ENCODE data around the gene FEM1B. TPM values are rescaled to one million over a fixed set of nuclear protein-coding genes. Genes with fewer than 3 reads are reported as not detected.

FEM1B gene
- total and polyA plus RNA-seq, 2 of the 8 experiments (the other 6 are each of a cell fraction or from before 2014, with no cell fraction given): 36.1 to 83.8 TPM

DNA sequence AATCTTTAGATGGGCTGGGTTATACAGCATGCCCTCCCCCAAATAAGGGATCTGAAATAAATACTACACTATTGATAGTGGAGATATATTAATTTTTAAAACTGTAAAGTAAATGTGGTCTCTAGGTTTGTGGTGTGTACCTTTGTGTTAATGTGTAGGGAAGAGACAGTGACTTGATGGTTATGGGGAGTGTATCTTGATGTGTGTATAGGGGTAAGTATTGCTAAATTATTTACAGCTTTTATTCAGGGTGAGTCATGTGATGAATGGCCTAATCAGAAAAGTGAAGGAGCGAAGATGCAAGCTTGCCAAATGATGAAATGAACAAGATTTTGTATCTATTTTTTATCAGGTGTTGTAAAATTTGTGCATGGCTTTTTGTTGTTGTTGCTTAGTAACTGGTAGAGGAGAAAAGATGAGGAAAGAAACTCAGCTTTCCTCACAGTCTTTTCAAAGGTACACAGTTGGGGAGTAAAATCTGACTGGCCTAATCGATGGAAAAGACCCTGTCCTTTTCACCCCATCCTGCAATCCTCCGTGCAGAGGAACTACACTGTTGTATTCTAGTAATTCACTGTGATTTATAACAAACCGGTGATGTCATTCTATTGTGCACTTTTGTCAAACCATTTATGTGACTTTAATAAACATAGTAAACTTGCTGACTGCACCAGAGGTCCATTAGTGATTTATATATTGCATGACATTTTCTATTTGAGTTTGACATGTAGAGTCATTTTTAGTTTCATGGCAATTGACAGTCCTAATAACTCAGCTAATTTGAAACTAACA lies 17.7 kb downstream of the FEM1B start (continued):
- TF ChIP-seq RBBP5 (IDR thresholded peaks at IDR 0.05; ENCODE audit: borderline replicate concordance, low read depth, low read length) (no peak), CBX8 (IDR thresholded peaks at IDR 0.05; ENCODE audit: borderline replicate concordance, low read depth, low read length) (no peak), BRCA1 (IDR thresholded peaks at IDR 0.05; ENCODE audit: low read depth, low read length) (no peak), RFX5 (IDR thresholded peaks at IDR 0.05; ENCODE audit: borderline replicate concordance, low read depth, low read length) (no peak), BACH1 (IDR thresholded peaks at IDR 0.05; ENCODE audit: low read length) (no peak), KDM1A (IDR thresholded peaks at IDR 0.05; ENCODE audit: borderline replicate concordance, low read length) (no peak), CHD2 (IDR thresholded peaks at IDR 0.05; ENCODE audit: low read length) (no peak), GTF2F1 (IDR thresholded peaks at IDR 0.05; ENCODE audit: borderline replicate concordance, low read depth, low read length) (no peak), SRF (IDR thresholded peaks at IDR 0.05; ENCODE audit: low read depth, low read length) (no peak)
- TF ChIP-seq, protein P1, sequence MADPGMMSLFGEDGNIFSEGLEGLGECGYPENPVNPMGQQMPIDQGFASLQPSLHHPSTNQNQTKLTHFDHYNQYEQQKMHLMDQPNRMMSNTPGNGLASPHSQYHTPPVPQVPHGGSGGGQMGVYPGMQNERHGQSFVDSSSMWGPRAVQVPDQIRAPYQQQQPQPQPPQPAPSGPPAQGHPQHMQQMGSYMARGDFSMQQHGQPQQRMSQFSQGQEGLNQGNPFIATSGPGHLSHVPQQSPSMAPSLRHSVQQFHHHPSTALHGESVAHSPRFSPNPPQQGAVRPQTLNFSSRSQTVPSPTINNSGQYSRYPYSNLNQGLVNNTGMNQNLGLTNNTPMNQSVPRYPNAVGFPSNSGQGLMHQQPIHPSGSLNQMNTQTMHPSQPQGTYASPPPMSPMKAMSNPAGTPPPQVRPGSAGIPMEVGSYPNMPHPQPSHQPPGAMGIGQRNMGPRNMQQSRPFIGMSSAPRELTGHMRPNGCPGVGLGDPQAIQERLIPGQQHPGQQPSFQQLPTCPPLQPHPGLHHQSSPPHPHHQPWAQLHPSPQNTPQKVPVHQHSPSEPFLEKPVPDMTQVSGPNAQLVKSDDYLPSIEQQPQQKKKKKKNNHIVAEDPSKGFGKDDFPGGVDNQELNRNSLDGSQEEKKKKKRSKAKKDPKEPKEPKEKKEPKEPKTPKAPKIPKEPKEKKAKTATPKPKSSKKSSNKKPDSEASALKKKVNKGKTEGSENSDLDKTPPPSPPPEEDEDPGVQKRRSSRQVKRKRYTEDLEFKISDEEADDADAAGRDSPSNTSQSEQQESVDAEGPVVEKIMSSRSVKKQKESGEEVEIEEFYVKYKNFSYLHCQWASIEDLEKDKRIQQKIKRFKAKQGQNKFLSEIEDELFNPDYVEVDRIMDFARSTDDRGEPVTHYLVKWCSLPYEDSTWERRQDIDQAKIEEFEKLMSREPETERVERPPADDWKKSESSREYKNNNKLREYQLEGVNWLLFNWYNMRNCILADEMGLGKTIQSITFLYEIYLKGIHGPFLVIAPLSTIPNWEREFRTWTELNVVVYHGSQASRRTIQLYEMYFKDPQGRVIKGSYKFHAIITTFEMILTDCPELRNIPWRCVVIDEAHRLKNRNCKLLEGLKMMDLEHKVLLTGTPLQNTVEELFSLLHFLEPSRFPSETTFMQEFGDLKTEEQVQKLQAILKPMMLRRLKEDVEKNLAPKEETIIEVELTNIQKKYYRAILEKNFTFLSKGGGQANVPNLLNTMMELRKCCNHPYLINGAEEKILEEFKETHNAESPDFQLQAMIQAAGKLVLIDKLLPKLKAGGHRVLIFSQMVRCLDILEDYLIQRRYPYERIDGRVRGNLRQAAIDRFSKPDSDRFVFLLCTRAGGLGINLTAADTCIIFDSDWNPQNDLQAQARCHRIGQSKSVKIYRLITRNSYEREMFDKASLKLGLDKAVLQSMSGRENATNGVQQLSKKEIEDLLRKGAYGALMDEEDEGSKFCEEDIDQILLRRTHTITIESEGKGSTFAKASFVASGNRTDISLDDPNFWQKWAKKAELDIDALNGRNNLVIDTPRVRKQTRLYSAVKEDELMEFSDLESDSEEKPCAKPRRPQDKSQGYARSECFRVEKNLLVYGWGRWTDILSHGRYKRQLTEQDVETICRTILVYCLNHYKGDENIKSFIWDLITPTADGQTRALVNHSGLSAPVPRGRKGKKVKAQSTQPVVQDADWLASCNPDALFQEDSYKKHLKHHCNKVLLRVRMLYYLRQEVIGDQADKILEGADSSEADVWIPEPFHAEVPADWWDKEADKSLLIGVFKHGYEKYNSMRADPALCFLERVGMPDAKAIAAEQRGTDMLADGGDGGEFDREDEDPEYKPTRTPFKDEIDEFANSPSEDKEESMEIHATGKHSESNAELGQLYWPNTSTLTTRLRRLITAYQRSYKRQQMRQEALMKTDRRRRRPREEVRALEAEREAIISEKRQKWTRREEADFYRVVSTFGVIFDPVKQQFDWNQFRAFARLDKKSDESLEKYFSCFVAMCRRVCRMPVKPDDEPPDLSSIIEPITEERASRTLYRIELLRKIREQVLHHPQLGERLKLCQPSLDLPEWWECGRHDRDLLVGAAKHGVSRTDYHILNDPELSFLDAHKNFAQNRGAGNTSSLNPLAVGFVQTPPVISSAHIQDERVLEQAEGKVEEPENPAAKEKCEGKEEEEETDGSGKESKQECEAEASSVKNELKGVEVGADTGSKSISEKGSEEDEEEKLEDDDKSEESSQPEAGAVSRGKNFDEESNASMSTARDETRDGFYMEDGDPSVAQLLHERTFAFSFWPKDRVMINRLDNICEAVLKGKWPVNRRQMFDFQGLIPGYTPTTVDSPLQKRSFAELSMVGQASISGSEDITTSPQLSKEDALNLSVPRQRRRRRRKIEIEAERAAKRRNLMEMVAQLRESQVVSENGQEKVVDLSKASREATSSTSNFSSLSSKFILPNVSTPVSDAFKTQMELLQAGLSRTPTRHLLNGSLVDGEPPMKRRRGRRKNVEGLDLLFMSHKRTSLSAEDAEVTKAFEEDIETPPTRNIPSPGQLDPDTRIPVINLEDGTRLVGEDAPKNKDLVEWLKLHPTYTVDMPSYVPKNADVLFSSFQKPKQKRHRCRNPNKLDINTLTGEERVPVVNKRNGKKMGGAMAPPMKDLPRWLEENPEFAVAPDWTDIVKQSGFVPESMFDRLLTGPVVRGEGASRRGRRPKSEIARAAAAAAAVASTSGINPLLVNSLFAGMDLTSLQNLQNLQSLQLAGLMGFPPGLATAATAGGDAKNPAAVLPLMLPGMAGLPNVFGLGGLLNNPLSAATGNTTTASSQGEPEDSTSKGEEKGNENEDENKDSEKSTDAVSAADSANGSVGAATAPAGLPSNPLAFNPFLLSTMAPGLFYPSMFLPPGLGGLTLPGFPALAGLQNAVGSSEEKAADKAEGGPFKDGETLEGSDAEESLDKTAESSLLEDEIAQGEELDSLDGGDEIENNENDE (IDR thresholded peaks at IDR 0.05; ENCODE audit: insufficient replicate concordance, low read length): no peak

Data from H1 (cell line).